ENCODE data around the gene RFLNA. TPM values are rescaled to one million over a fixed set of nuclear protein-coding genes. Genes with fewer than 3 reads are reported as not detected.
A peak's percentile ranks its signal among the peaks of the same experiment; 100 is the strongest.

The RFLNA gene, protein sequence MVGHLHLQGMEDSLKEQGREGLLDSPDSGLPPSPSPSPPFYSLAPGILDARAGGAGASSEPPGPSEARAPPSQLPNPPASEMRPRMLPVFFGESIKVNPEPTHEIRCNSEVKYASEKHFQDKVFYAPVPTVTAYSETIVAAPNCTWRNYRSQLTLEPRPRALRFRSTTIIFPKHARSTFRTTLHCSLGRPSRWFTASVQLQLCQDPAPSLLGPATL
- not detected in 2 replicates for total RNA-seq (2012; rRNA removed)

DNA sequence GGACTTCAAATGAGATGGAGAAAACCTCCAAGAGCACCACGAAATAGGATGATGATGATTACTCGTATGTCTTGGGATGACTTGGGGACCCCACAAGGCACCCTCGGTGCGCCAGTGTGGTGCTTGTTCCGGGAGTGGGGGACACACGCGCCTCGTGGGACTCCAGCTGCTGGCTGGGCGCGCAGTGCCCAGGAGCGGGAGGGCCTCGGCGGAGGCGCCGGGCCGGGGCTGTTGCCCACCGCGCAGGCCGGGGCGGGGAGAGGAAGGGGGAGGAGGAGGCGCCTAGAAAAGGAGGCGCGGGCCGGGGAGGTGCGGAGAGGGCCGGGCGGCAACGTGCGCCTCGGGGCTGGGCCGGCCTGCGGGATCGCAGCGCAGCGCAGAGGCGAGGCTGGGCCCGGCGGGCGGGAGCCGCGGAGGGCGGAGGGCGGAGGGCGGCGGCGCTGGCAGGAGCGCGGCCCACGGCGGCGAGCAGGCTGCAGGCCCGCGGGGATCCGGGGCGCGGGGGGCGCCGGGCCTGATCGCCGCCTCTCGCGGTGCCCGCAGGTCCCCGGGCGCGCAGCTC lies at the start of gene RFLNA:
RFLNA (plus strand) TSS at position 314 of the 562 bp plus-strand sequence. CDS start 337 bp downstream, outside the sequence.
- peak within 1 kb of the TSS; percentile 78 for H3K4me2 ChIP-seq (ENCODE audit: low read length)
- H3K27me3 ChIP-seq (ENCODE audit: control insufficient read depth, insufficient read depth, low read length), result peaks cover 26% of the 10 kb centered on the region
- H3K36me3 ChIP-seq (ENCODE audit: insufficient read depth, low read length), result no peaks in the 10 kb centered on the region
- H3K4me3 ChIP-seq (ENCODE audit: low read length), result peak within 1 kb of the TSS; percentile 74
- H3K4me1 ChIP-seq (ENCODE audit: control insufficient read depth, insufficient read depth, low read length), result peaks cover under 1% of the 10 kb centered on the region
- H3K9me3 ChIP-seq (replicated peaks; ENCODE audit: low read length), result no peaks in the 10 kb centered on the region
- peak within 1 kb of the TSS; percentile 70 for H3K9ac ChIP-seq (ENCODE audit: low read depth, low read length)

- H3K9ac ChIP-seq (ENCODE audit: low read depth, low read length), result no peak overlapping the region
- peaks cover 5% of the 10 kb centered on the region for H3K27me3 ChIP-seq (ENCODE audit: control insufficient read depth, insufficient read depth, low read length)
- H3K4me2 ChIP-seq (ENCODE audit: low read length), result no peak overlapping the region
- H3K4me3 ChIP-seq (ENCODE audit: low read length), result no peak overlapping the region
- H3K36me3 ChIP-seq (ENCODE audit: insufficient read depth, low read length), result no peaks in the 10 kb centered on the region
- H3K4me1 ChIP-seq (ENCODE audit: control insufficient read depth, insufficient read depth, low read length), result no peaks in the 10 kb centered on the region
- no peaks in the 10 kb centered on the region for H3K9me3 ChIP-seq (replicated peaks; ENCODE audit: low read length)
Measured at GRCh38 chr12:124247331-124247730, 47.6 kb upstream of the RFLNA start.

- Histone ChIP-seq H3K27me3 (ENCODE audit: control insufficient read depth, insufficient read depth, low read length) (peaks cover 5% of the 10 kb centered on the region), H3K36me3 (ENCODE audit: insufficient read depth, low read length) (no peaks in the 10 kb centered on the region), H3K4me1 (ENCODE audit: control insufficient read depth, insufficient read depth, low read length) (no peaks in the 10 kb centered on the region), H3K4me3 (ENCODE audit: low read length) (no peak overlapping the region), H3K9me3 (replicated peaks; ENCODE audit: low read length) (no peaks in the 10 kb centered on the region), H3K9ac (ENCODE audit: low read depth, low read length) (no peak overlapping the region), H3K4me2 (ENCODE audit: low read length) (no peak overlapping the region)
Measured at GRCh38 chr12:124248941-124249825, 45.7 kb upstream of the RFLNA start.

DNA sequence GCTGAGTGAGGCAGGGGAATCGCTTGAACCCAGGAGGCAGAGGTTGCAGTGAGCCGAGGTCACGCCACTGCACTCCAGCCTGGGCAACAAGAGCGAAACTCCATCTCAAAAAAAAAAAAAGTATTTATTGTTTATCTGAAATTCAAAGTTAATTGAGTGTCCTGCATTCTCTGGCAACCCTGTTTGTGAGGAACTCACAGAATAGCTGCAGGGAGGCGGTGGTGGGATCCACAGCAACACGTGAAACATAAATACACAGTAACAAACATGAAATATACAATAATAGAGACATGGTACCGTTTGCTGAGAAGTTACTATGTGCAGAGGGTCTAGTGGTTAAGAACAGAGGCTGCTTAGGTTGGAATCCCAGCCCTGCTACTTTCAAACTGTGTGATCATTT lies 43.7 kb upstream of the RFLNA start:
- Histone ChIP-seq H3K4me1 (ENCODE audit: control insufficient read depth, insufficient read depth, low read length) (no peaks in the 10 kb centered on the region), H3K9ac (ENCODE audit: low read depth, low read length) (no peak overlapping the region), H3K27me3 (ENCODE audit: control insufficient read depth, insufficient read depth, low read length) (peaks cover 3% of the 10 kb centered on the region), H3K4me3 (ENCODE audit: low read length) (no peak overlapping the region), H3K4me2 (ENCODE audit: low read length) (no peak overlapping the region), H3K9me3 (replicated peaks; ENCODE audit: low read length) (no peaks in the 10 kb centered on the region), H3K36me3 (ENCODE audit: insufficient read depth, low read length) (no peaks in the 10 kb centered on the region)

- Histone ChIP-seq H3K4me1 (ENCODE audit: control insufficient read depth, insufficient read depth, low read length) (no peaks in the 10 kb centered on the region), H3K27me3 (ENCODE audit: control insufficient read depth, insufficient read depth, low read length) (peaks cover 15% of the 10 kb centered on the region), H3K9me3 (replicated peaks; ENCODE audit: low read length) (no peaks in the 10 kb centered on the region), H3K4me2 (ENCODE audit: low read length) (no peak overlapping the region), H3K4me3 (ENCODE audit: low read length) (no peak overlapping the region), H3K9ac (ENCODE audit: low read depth, low read length) (no peak overlapping the region), H3K36me3 (ENCODE audit: insufficient read depth, low read length) (no peaks in the 10 kb centered on the region)
Measured at GRCh38 chr12:124252964-124253363, 41.9 kb upstream of the RFLNA start.

- Histone ChIP-seq H3K9me3 (replicated peaks; ENCODE audit: low read length) (no peaks in the 10 kb centered on the region), H3K4me1 (ENCODE audit: control insufficient read depth, insufficient read depth, low read length) (no peaks in the 10 kb centered on the region), H3K36me3 (ENCODE audit: insufficient read depth, low read length) (no peaks in the 10 kb centered on the region), H3K9ac (ENCODE audit: low read depth, low read length) (no peak overlapping the region), H3K4me3 (ENCODE audit: low read length) (no peak overlapping the region), H3K27me3 (ENCODE audit: control insufficient read depth, insufficient read depth, low read length) (peaks cover 23% of the 10 kb centered on the region), H3K4me2 (ENCODE audit: low read length) (no peak overlapping the region)
Measured at GRCh38 chr12:124254126-124254525, 40.8 kb upstream of the RFLNA start.

GRCh38 chr12:124259154-124260066 lies 35.5 kb upstream of the RFLNA start:
- Histone ChIP-seq H3K4me2 (ENCODE audit: low read length) (no peak overlapping the region), H3K36me3 (ENCODE audit: insufficient read depth, low read length) (no peaks in the 10 kb centered on the region), H3K9me3 (replicated peaks; ENCODE audit: low read length) (no peaks in the 10 kb centered on the region), H3K4me1 (ENCODE audit: control insufficient read depth, insufficient read depth, low read length) (no peaks in the 10 kb centered on the region), H3K27me3 (ENCODE audit: control insufficient read depth, insufficient read depth, low read length) (peaks cover 41% of the 10 kb centered on the region), H3K4me3 (ENCODE audit: low read length) (no peak overlapping the region), H3K9ac (ENCODE audit: low read depth, low read length) (no peak overlapping the region)

GRCh38 chr12:124261885-124262284 lies 33.0 kb upstream of the RFLNA start:
- H3K4me2 ChIP-seq (ENCODE audit: low read length), result no peak overlapping the region
- H3K9me3 ChIP-seq (replicated peaks; ENCODE audit: low read length), result no peaks in the 10 kb centered on the region
- no peaks in the 10 kb centered on the region for H3K36me3 ChIP-seq (ENCODE audit: insufficient read depth, low read length)
- no peaks in the 10 kb centered on the region for H3K4me1 ChIP-seq (ENCODE audit: control insufficient read depth, insufficient read depth, low read length)
- no peak overlapping the region for H3K4me3 ChIP-seq (ENCODE audit: low read length)
- H3K9ac ChIP-seq (ENCODE audit: low read depth, low read length), result no peak overlapping the region
- peaks cover 32% of the 10 kb centered on the region for H3K27me3 ChIP-seq (ENCODE audit: control insufficient read depth, insufficient read depth, low read length)

DNA sequence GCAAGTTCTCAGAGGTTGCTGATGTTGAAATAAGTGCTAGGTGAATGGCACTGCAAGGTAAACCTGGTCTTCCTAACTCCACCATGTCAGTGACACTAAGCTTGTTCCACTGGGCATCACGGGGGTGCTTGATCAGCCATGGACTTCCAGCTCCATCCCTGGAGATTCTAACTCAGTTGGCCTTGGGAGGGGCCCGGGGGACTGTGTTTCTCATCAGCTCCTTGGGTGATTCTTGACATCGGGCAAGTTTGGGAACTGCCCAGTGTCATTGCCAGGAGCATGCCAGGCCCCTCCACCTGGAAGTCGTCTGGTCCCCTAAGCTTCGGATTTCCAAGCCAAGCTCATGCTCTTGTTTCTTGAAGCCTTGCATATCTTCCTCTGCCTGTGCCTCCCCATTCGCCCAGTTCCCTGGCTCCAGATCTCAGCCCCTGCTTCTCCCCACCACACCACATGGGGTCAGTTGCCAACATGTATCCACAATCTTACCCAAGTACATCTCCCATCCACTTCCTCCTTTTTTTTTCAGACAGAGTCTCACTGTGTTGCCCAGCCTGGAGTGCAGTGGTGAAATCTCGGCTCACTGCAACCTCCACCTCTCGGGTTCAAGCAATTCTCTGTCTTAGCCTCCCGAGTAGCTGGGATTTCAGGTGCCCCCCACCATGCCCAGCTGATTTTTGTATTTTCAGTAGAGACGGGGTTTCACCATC lies 30.7 kb upstream of the RFLNA start:
- Histone ChIP-seq H3K4me1 (ENCODE audit: control insufficient read depth, insufficient read depth, low read length) (no peaks in the 10 kb centered on the region), H3K27me3 (ENCODE audit: control insufficient read depth, insufficient read depth, low read length) (peaks cover 21% of the 10 kb centered on the region), H3K4me2 (ENCODE audit: low read length) (no peak overlapping the region), H3K4me3 (ENCODE audit: low read length) (no peak overlapping the region), H3K9ac (ENCODE audit: low read depth, low read length) (no peak overlapping the region), H3K36me3 (ENCODE audit: insufficient read depth, low read length) (no peaks in the 10 kb centered on the region), H3K9me3 (replicated peaks; ENCODE audit: low read length) (no peaks in the 10 kb centered on the region)

DNA sequence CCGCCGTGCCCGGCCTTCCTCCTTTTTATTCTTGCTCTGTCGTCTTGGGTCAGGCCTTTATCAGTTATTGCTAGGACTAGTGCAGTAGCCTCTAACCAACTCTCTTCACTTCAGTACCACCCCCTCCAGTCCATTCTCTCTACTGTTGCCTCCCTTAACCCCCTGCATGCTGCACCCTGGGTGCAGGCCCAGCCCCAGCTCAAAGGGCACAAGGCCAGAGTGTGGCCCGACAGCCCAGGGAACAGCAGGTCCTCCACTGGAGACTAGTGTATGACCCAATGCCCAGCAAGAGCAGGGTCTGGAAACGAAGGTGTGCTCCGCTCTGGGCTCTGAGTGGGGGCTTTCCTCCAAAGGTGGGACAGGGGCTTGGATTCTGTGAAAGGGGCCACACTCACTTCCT lies 30.0 kb upstream of the RFLNA start:
- Histone ChIP-seq H3K36me3 (ENCODE audit: insufficient read depth, low read length) (no peaks in the 10 kb centered on the region), H3K4me2 (ENCODE audit: low read length) (no peak overlapping the region), H3K9me3 (replicated peaks; ENCODE audit: low read length) (no peaks in the 10 kb centered on the region), H3K27me3 (ENCODE audit: control insufficient read depth, insufficient read depth, low read length) (peaks cover 17% of the 10 kb centered on the region), H3K4me1 (ENCODE audit: control insufficient read depth, insufficient read depth, low read length) (no peaks in the 10 kb centered on the region), H3K4me3 (ENCODE audit: low read length) (no peak overlapping the region), H3K9ac (ENCODE audit: low read depth, low read length) (no peak overlapping the region)
